Smooth muscle cell (in vitro differentiated cells): Measurements from ENCODE around the gene VGLL1. TPM values are rescaled to one million over a fixed set of nuclear protein-coding genes. Genes with fewer than 3 reads are reported as not detected.
A peak's percentile ranks its signal among the peaks of the same experiment; 100 is the strongest.

ENCODE experiments used
- DNase-seq: peaks from one replicate; lab custom pipeline; 2025; ENCODE audit not compliant: unreplicated experiment; lab: John Stamatoyannopoulos, UW
- H2AFZ ChIP-seq: fragments of 200-600 bp; sonication (generic); 2 replicates; pipeline ENCODE4 v1.6.0; 2016; ENCODE audit warnings: antibody characterized with exemption, low read depth, mild to moderate bottlenecking
- H3F3A ChIP-seq: fragments of 200-600 bp; sonication (generic); 2 replicates; pipeline ENCODE4 v1.6.0; 2017; ENCODE audit warnings: antibody characterized with exemption, low read depth
- H3K27ac ChIP-seq: fragments of 200-600 bp; sonication (generic); 2 replicates; pipeline ENCODE4 v1.5.1; 2016; ENCODE audit warnings: low read depth, mild to moderate bottlenecking
- H3K27me3 ChIP-seq: fragments of 200-600 bp; sonication (generic); 2 replicates; pipeline ENCODE4 v1.6.1; 2016; ENCODE audit warnings: low read depth, mild to moderate bottlenecking
- H3K36me3 ChIP-seq: fragments of 200-600 bp; sonication (generic); 2 replicates; pipeline ENCODE4 v1.5.1; 2016; ENCODE audit warnings: low read depth
- H3K4me1 ChIP-seq: fragments of 200-600 bp; sonication (generic); 2 replicates; pipeline ENCODE4 v1.5.1; 2016; ENCODE audit warnings: low read depth
- H3K4me2 ChIP-seq: fragments of 200-600 bp; sonication (generic); 2 replicates; pipeline ENCODE4 v1.6.0; 2016; ENCODE audit warnings: mild to moderate bottlenecking
- H3K4me3 ChIP-seq: fragments of 200-600 bp; sonication (generic); 2 replicates; pipeline ENCODE4 v1.5.1; 2016; ENCODE audit warnings: mild to moderate bottlenecking
- H3K79me2 ChIP-seq: fragments of 200-600 bp; sonication (generic); 2 replicates; pipeline ENCODE4 v1.6.0; 2016; ENCODE audit warnings: low read depth, mild to moderate bottlenecking
- H3K9ac ChIP-seq: fragments of 200-600 bp; sonication (generic); 2 replicates; pipeline ENCODE4 v1.6.0; 2016; ENCODE audit warnings: low read depth
- H3K9me3 ChIP-seq: fragments of 200-600 bp; sonication (generic); replicated peaks from 2 replicates; pipeline ENCODE4 v1.5.1; 2016; ENCODE audit warnings: low read depth
- H4K20me1 ChIP-seq: fragments of 200-600 bp; sonication (generic); 2 replicates; pipeline ENCODE4 v1.6.0; 2016; ENCODE audit warnings: low read depth
- WGBS: methylation state at CpG from one replicate; pipeline ENCODE4 v1.1.7; 2016; ENCODE audit warnings: low lambda C conversion rate; 5-methylcytosine and 5-hydroxymethylcytosine counted together
- polyA plus RNA-seq: library from polyadenylated mRNA; unstranded; fragments of >200 nt; fragmentation: Nextera tagmentation; extraction: Ambion mirVana; gene quantifications from 2 replicates; pipeline ENCODE4 v1.2.1, GENCODE V29; 2016
- total RNA-seq: library from RNA; depleted of rRNA; stranded (reverse); fragments of >200 nt; gene quantifications from 2 replicates; pipeline ENCODE4 v1.2.3, GENCODE V29; 2014
- TF ChIP-seq, protein P1 (sequence below): fragments of 200-600 bp; sonication (generic); IDR thresholded peaks from 2 replicates; pipeline ENCODE4 v1.5.1; 2017; ENCODE audit warnings: borderline replicate concordance, mild to moderate bottlenecking, antibody characterized with exemption; ENCODE audit not compliant: insufficient read depth, poor library complexity, severe bottlenecking

Gene VGLL1
- total and polyA plus RNA-seq, 2 experiments from 2014 or later: 0.48 to 3.1 TPM

DNA sequence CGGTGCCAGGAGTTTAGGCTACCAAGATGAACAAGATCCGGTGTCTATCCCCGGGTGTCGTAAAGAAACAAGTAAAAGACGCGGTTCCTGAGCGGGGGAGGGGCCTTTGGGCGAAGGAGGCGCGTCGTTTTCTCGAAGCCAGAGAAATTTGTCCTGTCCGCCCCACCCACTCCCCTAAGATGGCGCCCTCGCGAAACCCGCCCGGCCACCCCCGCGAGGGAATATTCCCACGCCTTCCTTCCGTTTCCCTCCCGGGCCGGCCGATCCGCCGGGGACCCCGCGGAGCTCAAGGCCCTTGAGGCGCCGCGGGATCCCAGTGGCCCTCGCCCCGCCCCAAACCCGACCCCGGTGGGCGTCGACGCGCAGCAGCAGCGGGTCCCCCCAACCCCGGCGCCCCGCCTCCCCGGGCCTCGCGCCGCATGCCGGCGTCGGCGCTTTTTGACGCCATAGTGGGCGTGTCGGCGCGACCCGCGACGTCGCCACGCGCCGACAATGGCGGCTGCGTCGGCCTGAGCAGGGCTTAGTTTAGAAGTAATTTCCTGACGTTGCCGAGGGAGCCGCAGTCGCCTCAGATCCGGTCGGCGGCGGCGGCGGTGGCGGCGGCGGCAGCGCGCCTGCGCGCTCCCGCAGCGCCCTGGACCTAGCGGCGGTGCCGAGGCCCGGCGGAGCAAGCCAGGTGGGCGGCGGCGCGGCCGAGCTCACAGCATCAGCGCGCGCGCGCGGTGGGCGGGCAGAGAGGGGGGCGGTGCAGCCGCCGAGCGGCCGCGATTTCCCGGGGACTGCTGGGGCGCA is 35.1 kb upstream of the VGLL1 start:
- no peaks in the 10 kb centered on the region for H4K20me1 ChIP-seq
- peak; percentile 77 for DNase-seq
- H3K4me1 ChIP-seq: peaks cover 10% of the 10 kb centered on the region
- H3K4me2 ChIP-seq: peak overlapping the region; percentile 88
- H3K27ac ChIP-seq: peak overlapping the region; percentile 94
- peaks cover 8% of the 10 kb centered on the region for H3K36me3 ChIP-seq
- peak overlapping the region; percentile 80 for H3K4me3 ChIP-seq
- H3K79me2 ChIP-seq: peaks cover 20% of the 10 kb centered on the region
- peak overlapping the region; percentile 92 for H3K9ac ChIP-seq
- H3K27me3 ChIP-seq: no peaks in the 10 kb centered on the region
- no peaks in the 10 kb centered on the region for H3K9me3 ChIP-seq
- H3F3A ChIP-seq: no peaks in the 10 kb centered on the region
- 59% methylated on average over 35 of the region's 111 CpGs for WGBS
- TF ChIP-seq, protein P1, sequence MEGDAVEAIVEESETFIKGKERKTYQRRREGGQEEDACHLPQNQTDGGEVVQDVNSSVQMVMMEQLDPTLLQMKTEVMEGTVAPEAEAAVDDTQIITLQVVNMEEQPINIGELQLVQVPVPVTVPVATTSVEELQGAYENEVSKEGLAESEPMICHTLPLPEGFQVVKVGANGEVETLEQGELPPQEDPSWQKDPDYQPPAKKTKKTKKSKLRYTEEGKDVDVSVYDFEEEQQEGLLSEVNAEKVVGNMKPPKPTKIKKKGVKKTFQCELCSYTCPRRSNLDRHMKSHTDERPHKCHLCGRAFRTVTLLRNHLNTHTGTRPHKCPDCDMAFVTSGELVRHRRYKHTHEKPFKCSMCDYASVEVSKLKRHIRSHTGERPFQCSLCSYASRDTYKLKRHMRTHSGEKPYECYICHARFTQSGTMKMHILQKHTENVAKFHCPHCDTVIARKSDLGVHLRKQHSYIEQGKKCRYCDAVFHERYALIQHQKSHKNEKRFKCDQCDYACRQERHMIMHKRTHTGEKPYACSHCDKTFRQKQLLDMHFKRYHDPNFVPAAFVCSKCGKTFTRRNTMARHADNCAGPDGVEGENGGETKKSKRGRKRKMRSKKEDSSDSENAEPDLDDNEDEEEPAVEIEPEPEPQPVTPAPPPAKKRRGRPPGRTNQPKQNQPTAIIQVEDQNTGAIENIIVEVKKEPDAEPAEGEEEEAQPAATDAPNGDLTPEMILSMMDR: no peak
- H2AFZ ChIP-seq: peak overlapping the region; percentile 73

DNA sequence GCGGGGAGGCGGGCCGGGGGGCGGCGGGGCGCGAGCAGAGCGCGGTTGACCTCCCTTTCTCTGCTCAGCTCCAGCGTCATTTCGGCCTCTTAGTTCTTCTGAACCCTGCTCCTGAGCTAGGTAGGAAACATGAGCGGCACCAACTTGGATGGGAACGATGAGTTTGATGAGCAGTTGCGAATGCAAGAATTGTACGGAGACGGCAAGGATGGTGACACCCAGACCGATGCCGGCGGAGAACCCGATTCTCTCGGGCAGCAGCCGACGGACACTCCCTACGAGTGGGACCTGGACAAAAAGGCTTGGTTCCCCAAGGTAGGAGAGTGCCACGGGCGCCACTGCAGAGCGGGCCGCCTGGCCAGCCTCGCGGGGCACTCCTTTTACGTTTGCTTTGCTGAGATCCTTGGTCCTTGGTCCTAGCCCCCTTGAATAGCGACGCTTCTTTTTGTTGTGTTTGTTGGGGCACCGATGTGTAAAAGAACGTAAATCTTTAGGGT is 34.4 kb upstream of the VGLL1 start, which contains the start of gene HTATSF1:
HTATSF1 (plus strand) TSS at position 37 of the 497 bp plus-strand sequence; CDS start at position 130, 93 bp downstream.
- TF ChIP-seq, protein P1: no peak
- Histone ChIP-seq H2AFZ (peak within 1 kb of the TSS; percentile 73), H3F3A (no peaks in the 10 kb centered on the region), H3K9ac (peak within 1 kb of the TSS; percentile 92), H3K36me3 (peaks cover 9% of the 10 kb centered on the region), H4K20me1 (no peaks in the 10 kb centered on the region), H3K9me3 (no peaks in the 10 kb centered on the region), H3K27me3 (no peaks in the 10 kb centered on the region), H3K27ac (peak within 1 kb of the TSS; percentile 94), H3K4me2 (peak within 1 kb of the TSS; percentile 88), H3K79me2 (peaks cover 20% of the 10 kb centered on the region), H3K4me1 (peaks cover 10% of the 10 kb centered on the region), H3K4me3 (peak within 1 kb of the TSS; percentile 80)
- WGBS: 40% methylated on average over 26 of the region's 35 CpGs
- DNase-seq: no peak

DNA sequence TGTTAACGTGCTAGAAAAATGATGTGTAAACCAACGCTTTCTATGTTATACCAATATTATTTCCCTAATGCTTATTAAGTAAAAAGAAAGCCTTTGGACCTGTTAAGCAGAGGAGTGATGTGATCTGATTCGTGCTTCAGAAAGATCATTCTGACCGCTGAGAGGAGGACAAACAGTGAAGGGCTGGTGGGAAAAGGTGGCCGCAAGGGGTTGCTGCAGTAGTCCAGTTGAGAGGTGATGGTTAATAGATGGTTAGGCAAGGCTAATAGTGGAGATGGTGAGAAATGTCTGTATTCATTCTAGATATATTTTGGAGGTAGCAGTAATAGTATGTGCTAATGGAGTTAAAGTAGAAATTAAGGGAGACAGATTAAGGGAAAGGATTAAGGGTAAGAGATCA is 12.9 kb upstream of the VGLL1 start:
- Histone ChIP-seq H3K4me1 (no peaks in the 10 kb centered on the region), H3F3A (no peaks in the 10 kb centered on the region), H3K27ac (no peak overlapping the region), H3K9ac (no peak overlapping the region), H3K36me3 (no peaks in the 10 kb centered on the region), H3K4me2 (no peak overlapping the region), H3K9me3 (peaks cover 2% of the 10 kb centered on the region), H4K20me1 (no peaks in the 10 kb centered on the region), H3K27me3 (no peaks in the 10 kb centered on the region), H2AFZ (no peak overlapping the region), H3K79me2 (no peaks in the 10 kb centered on the region), H3K4me3 (no peak overlapping the region)
- TF ChIP-seq, protein P1: no peak
- no peak for DNase-seq
- WGBS: 67% methylated on average over 5 of the region's 5 CpGs

DNA sequence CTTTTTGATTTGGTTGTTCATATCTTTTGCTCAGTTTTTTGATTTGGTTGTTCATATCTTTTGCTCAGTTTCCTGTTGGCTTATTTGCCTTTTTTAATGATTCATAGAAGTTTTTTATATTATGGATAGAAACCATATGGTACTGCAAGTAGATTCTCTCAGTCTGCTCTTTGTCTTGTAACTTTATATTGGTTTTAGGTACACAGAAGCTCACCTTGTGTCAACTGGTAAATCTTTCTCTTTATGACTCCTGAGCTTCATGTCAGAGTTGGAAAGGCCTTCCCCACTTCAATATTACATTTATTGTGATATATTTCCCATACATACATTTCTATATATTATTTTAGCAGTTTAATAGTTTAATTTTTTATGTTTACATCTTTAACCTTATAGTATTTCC is 8.2 kb upstream of the VGLL1 start:
- TF ChIP-seq, protein P1: no peak
- Histone ChIP-seq H3K79me2 (no peaks in the 10 kb centered on the region), H3K9me3 (no peaks in the 10 kb centered on the region), H3K27me3 (no peaks in the 10 kb centered on the region), H3K4me1 (no peaks in the 10 kb centered on the region), H3K9ac (no peak overlapping the region), H3F3A (no peaks in the 10 kb centered on the region), H4K20me1 (no peaks in the 10 kb centered on the region), H3K4me3 (no peak overlapping the region), H3K27ac (no peak overlapping the region), H2AFZ (no peak overlapping the region), H3K36me3 (no peaks in the 10 kb centered on the region), H3K4me2 (no peak overlapping the region)
- DNase-seq: no peak
